Loucy (cell line): ENCODE data around the gene HS3ST3A1.

Experiments used
- H2AFZ ChIP-seq: fragments of 200-600 bp; sonication (generic); 2 replicates; pipeline ENCODE4 v1.6.0; 2016; ENCODE audit warnings: antibody characterized with exemption, mild to moderate bottlenecking, low read length, moderate library complexity
- H3F3A ChIP-seq: fragments of 200-600 bp; 2 replicates; pipeline ENCODE4 v1.6.0; 2016; ENCODE audit warnings: antibody characterized with exemption, low read depth, mild to moderate bottlenecking
- H3K27me3 ChIP-seq: fragments of 200-600 bp; sonication (generic); 2 replicates; pipeline ENCODE4 v1.6.1; 2014; ENCODE audit warnings: low read length, mild to moderate bottlenecking; ENCODE audit not compliant: insufficient read depth, poor library complexity, severe bottlenecking
- H3K36me3 ChIP-seq: fragments of 200-600 bp; sonication (generic); 2 replicates; pipeline ENCODE4 v1.6.1; 2016; ENCODE audit warnings: low read length; ENCODE audit not compliant: insufficient read depth
- H3K4me1 ChIP-seq: fragments of 200-600 bp; sonication (generic); 2 replicates; pipeline ENCODE4 v1.5.1; 2014; ENCODE audit warnings: low read length, mild to moderate bottlenecking; ENCODE audit not compliant: insufficient read depth, poor library complexity, severe bottlenecking
- H3K4me2 ChIP-seq: fragments of 200-600 bp; sonication (generic); 2 replicates; pipeline ENCODE4 v1.6.0; 2014; ENCODE audit warnings: antibody characterized with exemption, low read length, low read depth, mild to moderate bottlenecking; ENCODE audit not compliant: poor library complexity, severe bottlenecking
- H3K4me3 ChIP-seq: fragments of 200-600 bp; sonication (generic); 2 replicates; pipeline ENCODE4 v1.5.1; 2014; ENCODE audit warnings: low read length, mild to moderate bottlenecking, mixed read lengths; ENCODE audit not compliant: poor library complexity, severe bottlenecking
- H3K79me2 ChIP-seq: fragments of 200-600 bp; sonication (generic); 2 replicates; pipeline ENCODE4 v1.6.1; 2014; ENCODE audit warnings: low read length; ENCODE audit not compliant: insufficient read depth
- H3K9ac ChIP-seq: fragments of 200-600 bp; sonication (generic); 2 replicates; pipeline ENCODE4 v1.6.0; 2014; ENCODE audit warnings: mild to moderate bottlenecking, low read depth, low read length, moderate library complexity; ENCODE audit not compliant: poor library complexity, severe bottlenecking
- H3K9me2 ChIP-seq: fragments of 200-600 bp; sonication (generic); replicated peaks from 2 replicates; pipeline ENCODE4 v1.6.1; 2016; ENCODE audit warnings: low read depth, low read length, mixed read lengths
- H3K9me3 ChIP-seq: fragments of 200-600 bp; sonication (generic); 2 replicates; pipeline ENCODE4 v1.6.1; 2014; ENCODE audit warnings: mild to moderate bottlenecking, antibody characterized with exemption, low read length, low read depth; ENCODE audit not compliant: insufficient read depth
- H4K20me1 ChIP-seq: fragments of 200-600 bp; sonication (generic); 2 replicates; pipeline ENCODE4 v1.6.0; 2014; ENCODE audit warnings: antibody characterized with exemption, low read length, mild to moderate bottlenecking; ENCODE audit not compliant: insufficient read depth, poor library complexity, severe bottlenecking
- CTCF ChIP-seq: fragments of 200-600 bp; sonication (generic); conservative IDR thresholded peaks from 2 replicates; pipeline ENCODE4 v1.5.1; 2014; ENCODE audit warnings: mild to moderate bottlenecking, antibody characterized with exemption, low read length
- EZH2phosphoT487 ChIP-seq: fragments of 200-600 bp; IDR thresholded peaks from 2 replicates; pipeline ENCODE4 v1.6.1; 2018; ENCODE audit warnings: antibody characterized with exemption, mild to moderate bottlenecking, moderate library complexity, borderline replicate concordance

HS3ST3A1 gene

GRCh38 chr17:13636951-13637350, 35.2 kb upstream of the HS3ST3A1 start:
- no peaks in the 10 kb centered on the region for H3K27me3 ChIP-seq
- no peak overlapping the region for H3K4me2 ChIP-seq
- H3K9ac ChIP-seq: no peak overlapping the region
- no peaks in the 10 kb centered on the region for H3K79me2 ChIP-seq
- no peak for TF ChIP-seq CTCF
- no peak for TF ChIP-seq EZH2phosphoT487
- no peak overlapping the region for H3K4me3 ChIP-seq
- no peaks in the 10 kb centered on the region for H3K9me2 ChIP-seq
- no peaks in the 10 kb centered on the region for H3K4me1 ChIP-seq
- no peaks in the 10 kb centered on the region for H4K20me1 ChIP-seq
- H3K9me3 ChIP-seq: 0 out of 2 replicates have a peak, but pooled peaks cover under 1% of the 10 kb centered on the region
- no peaks in the 10 kb centered on the region for H3F3A ChIP-seq
- no peaks in the 10 kb centered on the region for H3K36me3 ChIP-seq
- no peak overlapping the region for H2AFZ ChIP-seq

- H3K9me3 ChIP-seq: no peaks in the 10 kb centered on the region
- H3K9ac ChIP-seq: no peak overlapping the region
These were observed 34.2 kb upstream of the HS3ST3A1 start for GRCh38 chr17:13635951-13636350.

DNA sequence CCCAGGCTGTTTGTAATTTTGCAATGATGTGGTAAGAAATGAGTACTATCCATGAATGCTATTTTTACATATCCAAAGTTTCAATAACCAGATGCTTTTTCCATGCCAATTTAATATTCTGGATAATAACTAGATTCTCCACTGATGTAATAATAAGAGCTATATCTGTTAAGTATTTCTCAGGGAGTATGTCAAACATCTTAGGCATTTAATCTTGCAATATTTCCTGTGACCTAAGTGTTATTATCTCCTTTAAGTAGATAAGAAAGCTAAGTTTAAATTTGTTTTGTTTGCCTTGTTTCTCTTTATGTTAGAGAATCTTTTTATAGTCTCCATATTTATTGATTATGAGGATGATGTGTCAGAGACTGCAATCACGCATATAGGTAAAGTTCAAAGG, 32.3 kb upstream of the HS3ST3A1 start:
- H3K4me2 ChIP-seq: no peak overlapping the region
- no peaks in the 10 kb centered on the region for H3K9me2 ChIP-seq
- no peaks in the 10 kb centered on the region for H3K36me3 ChIP-seq
- no peak overlapping the region for H3K9ac ChIP-seq
- H4K20me1 ChIP-seq: no peaks in the 10 kb centered on the region
- TF ChIP-seq EZH2phosphoT487: no peak
- TF ChIP-seq CTCF: no peak
- no peaks in the 10 kb centered on the region for H3K79me2 ChIP-seq
- H3K9me3 ChIP-seq: no peaks in the 10 kb centered on the region
- H3F3A ChIP-seq: no peaks in the 10 kb centered on the region
- no peaks in the 10 kb centered on the region for H3K4me1 ChIP-seq
- no peak overlapping the region for H2AFZ ChIP-seq
- no peaks in the 10 kb centered on the region for H3K27me3 ChIP-seq
- H3K4me3 ChIP-seq: no peak overlapping the region

More at GRCh38 chr17:13635951-13636350, 34.2 kb upstream of the HS3ST3A1 start:
- H2AFZ ChIP-seq: no peak overlapping the region
- TF ChIP-seq CTCF (no peak), EZH2phosphoT487 (no peak)
- H4K20me1 ChIP-seq: no peaks in the 10 kb centered on the region
- H3K4me3 ChIP-seq: no peak overlapping the region
- H3K4me2 ChIP-seq: no peak overlapping the region
- no peaks in the 10 kb centered on the region for H3F3A ChIP-seq
- no peaks in the 10 kb centered on the region for H3K4me1 ChIP-seq
- H3K79me2 ChIP-seq: no peaks in the 10 kb centered on the region
- H3K27me3 ChIP-seq: no peaks in the 10 kb centered on the region
- H3K36me3 ChIP-seq: no peaks in the 10 kb centered on the region
- H3K9me2 ChIP-seq: no peaks in the 10 kb centered on the region
